Activated naive CD8-positive, alpha-beta T cell treated with anti-CD3 and anti-CD28 coated beads, Interleukin-2, amount 10 ng/mL, durations not matched to agents 7 days and 5 days (primary cell): ENCODE results near the gene MICALL2. TPM values are rescaled to one million over a fixed set of nuclear protein-coding genes. Genes with fewer than 3 reads are reported as not detected.
A peak's percentile ranks its signal among the peaks of the same experiment; 100 is the strongest.

Source experiments
- ATAC-seq: fragments of 150-1000 bp; cut with Tn5 transposase; one replicate; pipeline ENCODE4 v1.10.0; 2021; ENCODE audit warnings: low read depth, moderate library complexity
- POLR2A ChIA-PET: fragments of 350-600 bp; sonication (Branson Sonifier 250); formaldehyde crosslinking; loops from one replicate; lab custom pipeline; 2021; ENCODE audit warnings: antibody characterized with exemption; lab: Charles Lee
- DNase-seq: peaks from one replicate; pipeline ENCODE4 v3.0.0; 2021
- H3K27ac Mint-ChIP-seq: one replicate; pipeline ENCODE4 v1.8.0; 2022; ENCODE audit warnings: mild to moderate bottlenecking, mixed read lengths
- H3K27me3 Mint-ChIP-seq: one replicate; pipeline ENCODE4 v1.8.0; 2022; ENCODE audit warnings: mild to moderate bottlenecking, moderate library complexity, mixed read lengths
- H3K36me3 Mint-ChIP-seq: one replicate; pipeline ENCODE4 v1.8.0; 2021; ENCODE audit warnings: mild to moderate bottlenecking, mixed read lengths
- H3K4me1 Mint-ChIP-seq: one replicate; pipeline ENCODE4 v1.8.0; 2021; ENCODE audit warnings: mixed read lengths
- H3K4me3 Mint-ChIP-seq: one replicate; pipeline ENCODE4 v1.8.0; 2022; ENCODE audit warnings: mild to moderate bottlenecking, moderate library complexity, mixed read lengths
- H3K9me3 Mint-ChIP-seq: one replicate; pipeline ENCODE4 v1.8.0; 2021; ENCODE audit warnings: mixed read lengths
- total RNA-seq, 2 experiments: library from RNA; stranded (reverse); gene quantifications; one replicate each; pipeline ENCODE4 v1.2.3, GENCODE V29; 2021

The MICALL2 gene
- total RNA-seq, 2 experiments from 2014 or later: 2.8 to 3.9 TPM

DNA sequence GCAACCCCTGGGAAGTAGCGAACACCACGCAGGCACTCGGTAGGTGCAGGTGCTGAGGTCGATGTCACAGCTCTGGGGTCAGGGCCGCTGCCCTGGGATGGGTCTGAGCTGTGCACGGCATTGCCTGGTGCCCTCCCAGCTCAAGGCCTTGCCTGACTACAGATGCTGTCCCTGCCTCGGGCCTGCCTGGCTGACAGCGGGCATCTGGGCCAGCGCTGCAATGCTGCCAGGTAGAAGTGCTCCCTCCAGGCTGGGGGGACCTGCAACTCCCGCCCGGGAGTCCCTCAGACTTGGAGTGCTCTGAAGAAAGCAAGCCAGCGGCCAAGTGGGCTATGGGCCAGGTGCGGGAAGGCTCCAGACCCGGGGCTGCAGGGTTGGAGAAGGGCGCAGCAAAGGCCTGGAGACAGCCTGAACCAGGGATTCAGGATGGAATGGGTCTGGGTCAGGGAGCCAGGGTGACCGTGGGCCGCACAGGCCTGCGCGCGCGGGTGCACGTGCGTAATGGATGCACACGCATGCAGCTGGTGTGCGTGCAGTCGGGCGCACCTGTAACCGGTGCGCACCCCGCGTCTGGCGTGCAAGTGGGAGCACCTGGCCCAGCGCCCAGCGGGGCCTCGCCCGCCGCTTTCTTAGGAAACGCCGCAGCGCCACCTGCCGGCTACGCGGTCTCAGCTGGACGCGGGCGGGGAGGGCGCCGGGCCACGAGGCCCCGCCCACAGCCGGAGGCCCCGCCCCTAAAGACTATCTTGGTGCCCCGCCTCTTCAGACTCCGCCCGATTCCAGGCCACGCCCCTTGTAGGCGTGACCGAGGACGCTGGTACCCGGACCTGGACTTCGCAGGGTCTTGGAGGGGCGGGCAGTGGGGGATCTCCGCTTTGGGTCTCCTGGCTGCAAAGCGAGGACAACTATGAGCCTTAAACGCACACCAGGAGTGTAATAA is 46.7 kb downstream of the MICALL2 start:
- H3K4me1 Mint-ChIP-seq: peaks cover 12% of the 10 kb centered on the region
- no peaks in the 10 kb centered on the region for H3K36me3 Mint-ChIP-seq
- POLR2A ChIA-PET: no interaction called here
- DNase-seq: peak; percentile 97
- H3K27me3 Mint-ChIP-seq: peaks cover 8% of the 10 kb centered on the region
- ATAC-seq: peak; percentile 76
- no peak overlapping the region for H3K27ac Mint-ChIP-seq
- H3K4me3 Mint-ChIP-seq: peak overlapping the region; percentile 61
- no peaks in the 10 kb centered on the region for H3K9me3 Mint-ChIP-seq

DNA sequence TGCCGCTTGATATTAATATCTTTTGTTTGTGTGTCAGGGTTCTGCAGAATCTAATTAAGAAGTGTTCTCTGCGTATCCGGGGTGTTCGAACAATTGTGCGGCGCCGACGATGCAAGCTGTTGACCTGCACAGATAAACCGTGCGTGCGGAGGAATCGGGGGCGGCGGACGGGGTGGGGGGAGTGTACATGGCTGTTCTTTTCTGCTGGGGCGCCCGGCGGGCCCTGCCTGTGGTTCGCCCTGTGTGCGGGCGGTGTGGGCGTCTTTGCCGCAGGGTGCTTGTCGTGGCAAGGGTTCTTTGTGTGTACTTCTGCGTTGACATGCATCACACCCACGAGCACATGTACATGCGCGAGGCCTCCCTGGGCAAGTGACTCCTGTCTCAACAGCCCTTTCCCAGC is 47.9 kb downstream of the MICALL2 start:
- no peak overlapping the region for H3K4me3 Mint-ChIP-seq
- peaks cover 4% of the 10 kb centered on the region for H3K4me1 Mint-ChIP-seq
- H3K9me3 Mint-ChIP-seq: no peaks in the 10 kb centered on the region
- H3K27ac Mint-ChIP-seq: no peak overlapping the region
- DNase-seq (no peak), ATAC-seq (no peak)
- peaks cover 2% of the 10 kb centered on the region for H3K27me3 Mint-ChIP-seq
- H3K36me3 Mint-ChIP-seq: no peaks in the 10 kb centered on the region
- POLR2A ChIA-PET: no interaction called here

DNA sequence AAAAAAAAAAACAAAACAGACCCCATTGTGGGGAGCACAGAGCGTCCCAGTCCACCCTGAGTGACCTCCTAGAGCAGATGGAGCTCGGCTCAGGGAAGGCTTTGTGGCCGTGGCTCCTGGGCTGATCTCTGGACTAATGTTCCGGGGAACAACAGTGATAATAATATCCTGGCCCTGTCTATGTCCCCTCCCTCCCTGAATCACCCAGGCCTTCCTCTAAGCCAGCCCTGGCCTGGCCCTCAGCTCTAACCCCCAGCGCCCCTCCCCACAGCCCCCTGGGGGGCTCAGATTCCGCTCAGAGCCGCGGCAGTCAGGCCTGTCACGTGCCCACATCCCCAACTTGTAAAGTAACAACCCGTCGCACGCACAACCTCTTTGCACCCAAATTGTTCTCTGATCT is 48.3 kb downstream of the MICALL2 start:
- no peak for ATAC-seq
- Mint-ChIP-seq H3K4me3 (no peak overlapping the region), H3K9me3 (no peaks in the 10 kb centered on the region), H3K36me3 (no peaks in the 10 kb centered on the region), H3K27me3 (peaks cover under 1% of the 10 kb centered on the region), H3K27ac (no peak overlapping the region), H3K4me1 (peaks cover 3% of the 10 kb centered on the region)
- DNase-seq: no peak
- POLR2A ChIA-PET: no interaction called here

DNA sequence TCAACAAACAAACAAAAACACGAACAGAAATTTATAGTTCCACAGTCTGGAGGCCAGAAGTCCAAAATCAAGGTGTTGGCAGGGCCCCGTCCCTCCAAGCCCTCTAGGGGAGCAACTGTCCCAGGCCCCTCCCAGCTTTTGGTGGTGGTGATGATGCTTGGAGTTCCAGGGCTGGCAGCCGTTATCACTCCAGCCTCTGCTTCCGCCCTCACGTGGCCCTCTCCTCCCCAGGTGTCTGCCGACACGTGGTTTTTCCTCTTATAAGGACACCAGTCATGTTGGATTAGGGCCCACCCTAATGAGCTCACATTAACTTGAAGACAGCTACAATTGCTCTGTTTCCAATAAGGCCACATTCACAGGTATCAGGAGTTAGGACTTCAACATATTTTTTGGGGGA is 49.7 kb downstream of the MICALL2 start:
- no peaks in the 10 kb centered on the region for H3K9me3 Mint-ChIP-seq
- no peaks in the 10 kb centered on the region for H3K36me3 Mint-ChIP-seq
- POLR2A ChIA-PET: no interaction called here
- DNase-seq: no peak
- no peak overlapping the region for H3K27ac Mint-ChIP-seq
- peaks cover 11% of the 10 kb centered on the region for H3K27me3 Mint-ChIP-seq
- no peak for ATAC-seq
- H3K4me3 Mint-ChIP-seq: no peak overlapping the region
- peaks cover 3% of the 10 kb centered on the region for H3K4me1 Mint-ChIP-seq

DNA sequence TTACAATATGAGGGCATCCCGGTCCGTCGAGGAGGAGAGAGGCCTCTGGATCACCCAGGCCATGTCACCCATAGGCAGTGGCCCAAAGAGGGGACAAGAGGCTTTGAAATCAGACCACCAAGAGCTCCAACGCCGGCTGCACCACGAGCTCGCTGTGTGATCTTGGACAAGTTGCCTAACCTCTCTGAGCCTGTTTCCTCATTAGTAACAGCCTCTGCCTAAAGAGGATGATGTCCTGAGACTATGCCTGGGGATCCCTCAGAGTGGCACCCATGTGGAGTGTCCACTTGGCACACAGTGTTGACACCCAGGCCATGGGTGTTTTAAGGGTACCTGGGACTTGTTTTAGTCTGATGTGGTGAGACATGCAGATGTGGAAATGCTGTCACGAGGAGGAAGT is 50.8 kb downstream of the MICALL2 start:
- ATAC-seq (no peak), DNase-seq (no peak)
- no peaks in the 10 kb centered on the region for H3K9me3 Mint-ChIP-seq
- H3K36me3 Mint-ChIP-seq: no peaks in the 10 kb centered on the region
- H3K27me3 Mint-ChIP-seq: peaks cover 20% of the 10 kb centered on the region
- POLR2A ChIA-PET: no interaction called here
- peaks cover 6% of the 10 kb centered on the region for H3K4me1 Mint-ChIP-seq
- no peak overlapping the region for H3K27ac Mint-ChIP-seq
- H3K4me3 Mint-ChIP-seq: no peak overlapping the region

DNA sequence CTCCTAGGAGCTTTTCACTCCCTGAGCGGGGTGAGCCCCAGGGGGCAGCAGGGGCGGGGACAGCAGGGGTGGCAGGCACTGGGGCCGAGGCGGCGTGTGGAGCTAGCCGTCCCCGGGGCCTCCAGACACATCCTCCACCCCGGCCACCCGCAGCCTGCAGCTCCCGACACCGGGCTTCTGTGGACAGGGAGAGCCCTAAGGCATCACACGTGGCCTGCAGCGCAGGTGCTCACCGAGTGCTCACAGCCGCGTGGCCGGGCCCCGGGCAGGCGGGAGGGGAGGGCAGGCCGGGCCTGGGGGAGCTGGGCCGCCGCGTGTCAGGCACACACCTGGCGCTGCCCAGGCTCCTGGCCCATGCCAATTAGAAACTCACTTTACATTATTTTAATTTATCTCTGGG is 51.4 kb downstream of the MICALL2 start:
- no peak overlapping the region for H3K4me3 Mint-ChIP-seq
- POLR2A ChIA-PET: no interaction called here
- no peak overlapping the region for H3K27ac Mint-ChIP-seq
- H3K4me1 Mint-ChIP-seq: peaks cover 4% of the 10 kb centered on the region
- H3K27me3 Mint-ChIP-seq: peaks cover 24% of the 10 kb centered on the region
- no peaks in the 10 kb centered on the region for H3K36me3 Mint-ChIP-seq
- DNase-seq (no peak), ATAC-seq (no peak)
- no peaks in the 10 kb centered on the region for H3K9me3 Mint-ChIP-seq

DNA sequence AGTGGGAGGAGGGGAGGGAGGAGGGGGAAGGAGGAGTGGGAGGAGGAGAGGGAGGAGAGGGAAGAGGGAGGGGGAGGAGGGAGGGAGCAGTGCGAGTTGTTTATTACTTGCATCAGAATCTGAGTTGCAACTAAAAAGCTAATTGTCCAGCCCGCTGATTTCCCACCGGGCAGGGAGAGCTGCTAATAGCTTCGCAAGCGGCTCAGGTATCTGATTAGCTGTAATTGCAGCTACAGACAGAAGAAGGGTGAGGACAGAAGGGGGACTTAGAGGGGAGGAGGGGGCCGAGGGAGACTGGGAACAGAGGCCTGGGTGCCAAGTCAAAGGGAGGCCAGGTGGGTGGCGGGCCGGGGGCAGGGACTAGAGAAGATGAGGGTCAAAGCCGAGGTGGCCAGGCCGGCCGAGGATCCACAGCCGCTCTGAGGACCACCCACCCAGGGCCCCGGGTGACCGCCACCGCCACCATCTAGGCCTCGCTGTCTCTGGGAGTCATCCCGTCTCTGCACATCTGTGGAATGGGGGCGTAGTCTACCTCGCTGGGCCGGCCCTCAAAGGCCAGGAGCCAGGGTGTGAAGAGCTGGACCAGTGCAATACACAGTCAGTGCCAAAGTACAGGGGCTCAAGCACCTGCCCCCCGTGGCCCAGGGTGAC is 54.2 kb downstream of the MICALL2 start:
- Mint-ChIP-seq H3K4me3 (no peak overlapping the region), H3K4me1 (peaks cover 4% of the 10 kb centered on the region), H3K9me3 (no peaks in the 10 kb centered on the region), H3K36me3 (no peaks in the 10 kb centered on the region), H3K27me3 (peaks cover 37% of the 10 kb centered on the region), H3K27ac (no peak overlapping the region)
- POLR2A ChIA-PET: interaction anchor here (0.5 kb wide), 1 partner anchor 32 kb away, joined by 3 read pairs; no protein-coding TSS in a partner anchor
- no peak for DNase-seq
- ATAC-seq: no peak

DNA sequence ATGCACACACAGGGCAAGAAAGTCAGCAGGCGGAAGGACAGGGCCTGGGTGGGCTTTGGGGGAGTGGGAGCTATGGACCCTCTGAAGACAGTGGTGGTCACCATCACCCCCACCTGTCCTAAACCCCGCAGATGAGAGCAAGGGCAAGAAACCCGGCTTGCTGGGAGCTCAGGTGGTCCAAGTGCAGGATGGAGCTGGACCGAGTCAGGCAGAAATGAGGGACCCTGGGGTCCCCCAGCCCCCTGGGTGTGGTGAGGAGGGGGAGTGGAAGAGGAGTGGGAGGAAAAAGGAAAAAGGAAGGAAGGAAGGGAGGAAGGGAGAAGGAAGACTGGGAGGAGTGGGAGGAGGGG is 54.8 kb downstream of the MICALL2 start:
- H3K27me3 Mint-ChIP-seq: peaks cover 37% of the 10 kb centered on the region

DNA sequence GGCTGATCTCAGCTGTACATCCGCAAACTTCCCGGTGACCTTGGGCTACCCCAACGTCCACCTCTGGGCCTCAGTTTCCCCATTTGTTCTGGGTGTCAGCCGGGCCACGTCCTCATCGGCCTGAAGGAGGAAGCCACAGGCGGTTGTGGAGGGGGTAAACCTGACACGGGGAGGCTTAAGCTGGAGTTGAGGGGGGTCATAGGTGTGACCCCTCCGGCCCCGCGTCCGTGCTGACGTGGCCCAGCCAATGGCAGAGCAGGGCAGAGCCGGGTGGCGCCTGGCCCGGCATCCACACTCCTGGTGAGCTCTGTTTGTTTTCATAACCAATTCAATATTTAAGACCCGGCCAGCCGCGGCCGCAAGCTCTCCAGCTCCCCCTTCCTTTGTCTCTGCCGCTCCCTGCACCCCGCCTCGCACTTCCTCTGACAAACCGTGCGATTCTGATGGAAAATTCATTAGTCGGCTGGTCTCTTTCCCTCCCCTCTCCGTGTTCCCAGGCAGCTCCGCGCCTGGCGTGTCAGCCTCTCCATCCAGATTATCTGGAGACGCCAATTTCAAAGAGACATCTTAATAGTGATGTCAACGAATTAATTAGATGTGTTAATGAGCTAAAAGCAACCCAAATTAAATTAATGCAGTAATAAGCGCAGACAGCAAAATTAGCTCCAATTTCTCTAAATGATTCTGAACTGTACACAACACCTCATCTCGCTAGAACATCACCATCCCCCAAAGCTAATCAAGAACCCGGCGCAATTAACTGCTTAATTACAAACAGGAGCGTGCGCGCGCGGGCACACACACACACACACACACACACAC is 55.4 kb downstream of the MICALL2 start:
- ATAC-seq: no peak
- Mint-ChIP-seq H3K4me1 (peaks cover 4% of the 10 kb centered on the region), H3K9me3 (no peaks in the 10 kb centered on the region), H3K27me3 (peaks cover 37% of the 10 kb centered on the region), H3K36me3 (no peaks in the 10 kb centered on the region), H3K27ac (peak overlapping the region; percentile 22), H3K4me3 (no peak overlapping the region)
- DNase-seq: no peak
- POLR2A ChIA-PET: no interaction called here

More for the DNA sequence above, 54.8 kb downstream of the MICALL2 start:
- Mint-ChIP-seq H3K4me1 (peaks cover 4% of the 10 kb centered on the region), H3K4me3 (no peak overlapping the region), H3K9me3 (no peaks in the 10 kb centered on the region), H3K27ac (peak overlapping the region; percentile 22), H3K36me3 (no peaks in the 10 kb centered on the region)
- POLR2A ChIA-PET: no interaction called here
- ATAC-seq (no peak), DNase-seq (no peak)

DNA sequence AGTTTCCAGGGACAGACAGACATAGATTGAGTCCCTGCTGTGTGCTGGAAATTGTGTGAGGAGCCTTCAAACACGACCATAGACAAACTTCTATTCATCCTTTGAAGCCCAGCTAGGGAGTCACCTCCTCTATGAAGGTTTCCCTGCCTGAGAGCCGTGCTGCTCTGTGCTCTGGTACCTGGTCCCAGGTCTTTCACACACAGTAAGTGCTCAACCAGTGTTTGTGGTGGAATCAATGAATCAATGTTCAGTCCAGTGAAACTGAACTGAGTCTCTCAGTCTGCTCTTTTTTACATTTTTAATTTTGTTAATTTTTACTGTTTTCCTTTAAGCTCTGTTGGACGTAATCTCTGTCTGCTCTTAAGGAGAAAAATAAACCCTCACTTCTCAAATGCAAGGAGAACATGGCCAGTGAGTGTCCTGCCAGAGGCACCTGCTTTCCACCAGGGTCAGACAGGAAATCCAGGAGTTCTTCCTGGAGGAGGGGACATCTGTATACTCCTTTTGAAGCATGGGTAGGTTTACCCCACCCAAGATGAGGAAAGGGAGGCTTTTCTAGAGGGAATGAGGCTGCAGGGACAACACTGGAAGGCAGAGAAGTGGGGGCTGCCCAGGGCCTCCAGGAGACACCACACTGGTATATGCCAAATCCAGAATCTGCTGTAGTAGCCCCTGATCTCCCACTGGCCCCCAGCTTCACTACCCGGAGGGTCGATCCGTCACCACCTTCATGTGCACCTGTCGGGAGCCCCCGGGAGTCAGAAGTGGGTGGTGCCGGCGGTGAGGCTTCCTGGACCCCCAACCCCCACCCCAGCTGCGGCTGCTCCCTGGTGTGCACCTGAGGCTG is 56.3 kb downstream of the MICALL2 start:
- Mint-ChIP-seq H3K9me3 (no peaks in the 10 kb centered on the region), H3K36me3 (no peaks in the 10 kb centered on the region), H3K27ac (no peak overlapping the region), H3K27me3 (peaks cover 37% of the 10 kb centered on the region), H3K4me1 (peaks cover 4% of the 10 kb centered on the region), H3K4me3 (no peak overlapping the region)
- no peak for ATAC-seq
- POLR2A ChIA-PET: no interaction called here
- DNase-seq: no peak

DNA sequence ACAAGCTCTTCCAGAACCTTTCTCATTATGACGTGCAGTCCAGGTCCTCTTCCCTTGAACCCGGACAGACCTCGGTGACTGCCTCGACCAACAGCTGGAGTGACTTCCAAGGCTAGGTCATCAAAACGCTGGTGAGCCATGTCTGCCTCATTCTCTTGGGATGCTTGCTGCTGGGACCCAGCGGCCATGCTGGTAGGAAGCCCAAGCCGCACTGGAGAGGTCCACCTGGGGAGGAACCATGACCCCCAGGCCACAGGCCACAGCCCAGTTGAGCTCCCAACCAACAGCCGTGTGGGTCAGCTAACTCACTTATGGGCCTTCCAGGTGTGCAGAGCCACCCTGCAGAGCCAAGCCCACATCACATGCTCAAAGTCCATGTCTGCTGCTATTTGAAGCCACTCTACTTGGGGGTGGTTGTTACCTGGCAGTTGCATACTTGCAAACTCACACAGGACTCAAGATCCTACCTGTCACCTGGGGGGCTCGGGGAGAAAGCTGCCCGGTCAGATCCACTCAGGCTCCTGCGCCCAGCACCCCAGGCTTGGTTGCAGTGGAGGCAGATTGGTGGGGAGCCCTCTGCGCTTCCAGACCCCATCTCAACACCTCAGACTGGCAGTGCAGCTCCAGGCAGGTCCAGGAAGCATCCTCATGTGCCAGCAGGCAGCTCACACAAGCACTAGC is 57.0 kb downstream of the MICALL2 start:
- Mint-ChIP-seq H3K9me3 (no peaks in the 10 kb centered on the region), H3K36me3 (no peaks in the 10 kb centered on the region), H3K4me3 (no peak overlapping the region), H3K4me1 (peaks cover 4% of the 10 kb centered on the region), H3K27ac (no peak overlapping the region), H3K27me3 (peaks cover 37% of the 10 kb centered on the region)
- POLR2A ChIA-PET: no interaction called here
- no peak for DNase-seq
- ATAC-seq: no peak

DNA sequence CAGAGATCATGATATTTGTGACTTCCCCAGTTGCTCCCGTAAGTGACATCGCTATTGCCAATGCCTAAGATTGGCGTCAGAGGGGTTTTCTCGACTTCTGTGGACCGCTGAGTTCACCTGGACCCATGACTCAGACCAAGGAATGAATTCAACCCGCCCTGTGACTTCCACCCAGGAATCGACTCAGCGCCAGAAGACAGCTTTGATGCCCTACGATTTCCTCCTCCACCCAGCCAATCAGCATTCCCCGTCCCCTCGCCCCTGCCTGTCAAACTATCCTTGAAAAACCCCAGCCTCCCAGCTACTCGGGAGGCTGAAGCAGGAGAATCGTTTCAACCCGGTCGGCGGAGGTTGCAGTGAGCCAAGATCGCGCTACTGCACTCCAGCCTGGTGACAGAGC is 58.3 kb downstream of the MICALL2 start:
- POLR2A ChIA-PET: no interaction called here
- DNase-seq: no peak
- Mint-ChIP-seq H3K27ac (no peak overlapping the region), H3K27me3 (peaks cover 36% of the 10 kb centered on the region), H3K9me3 (peaks cover 3% of the 10 kb centered on the region), H3K4me1 (peaks cover 4% of the 10 kb centered on the region), H3K4me3 (no peak overlapping the region), H3K36me3 (no peaks in the 10 kb centered on the region)
- no peak for ATAC-seq
